GOT3 (cell line): Measurements from ENCODE around the gene PPM1E.
"Not testable (repeated sequence)": the region's sequence is repeated elsewhere in the genome, so short reads cannot be mapped to it uniquely, and the experiment has no call there.

Experiments
- DNase-seq: peaks from one replicate; lab custom pipeline; 2025; ENCODE audit warnings: mixed read lengths; lab: John Stamatoyannopoulos, UW

PPM1E gene

DNA sequence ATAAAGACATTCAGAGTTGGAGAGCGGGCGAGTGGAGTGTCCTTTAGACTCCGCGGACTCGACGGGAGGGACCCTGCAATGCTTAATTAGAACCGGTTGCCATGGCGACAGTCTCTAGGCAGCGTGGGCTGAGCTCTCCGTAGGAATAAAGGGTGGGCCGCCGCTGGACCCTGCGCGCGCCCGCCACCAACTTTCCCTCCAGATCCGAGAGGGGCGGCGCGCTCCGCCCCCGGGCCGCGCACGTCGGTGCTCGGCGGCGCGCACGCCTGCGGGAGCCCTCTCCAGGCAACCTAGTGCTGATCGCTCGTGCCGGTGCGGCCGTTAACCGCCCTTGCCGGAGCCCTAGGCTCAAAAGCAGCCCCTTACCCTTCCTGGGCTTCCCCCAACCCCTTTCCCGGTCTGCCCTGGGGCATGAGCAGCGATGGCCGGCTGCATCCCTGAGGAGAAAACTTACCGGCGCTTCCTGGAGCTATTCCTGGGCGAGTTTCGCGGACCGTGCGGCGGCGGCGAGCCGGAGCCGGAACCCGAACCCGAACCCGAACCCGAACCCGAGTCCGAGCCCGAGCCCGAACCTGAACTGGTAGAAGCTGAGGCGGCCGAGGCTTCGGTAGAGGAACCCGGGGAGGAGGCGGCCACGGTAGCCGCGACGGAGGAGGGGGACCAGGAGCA lies at the start of gene PPM1E:
TSS of gene PPM1E (plus strand) at position 278 of the 669 bp plus-strand sequence.
- DNase-seq = peak; percentile 9

DNA sequence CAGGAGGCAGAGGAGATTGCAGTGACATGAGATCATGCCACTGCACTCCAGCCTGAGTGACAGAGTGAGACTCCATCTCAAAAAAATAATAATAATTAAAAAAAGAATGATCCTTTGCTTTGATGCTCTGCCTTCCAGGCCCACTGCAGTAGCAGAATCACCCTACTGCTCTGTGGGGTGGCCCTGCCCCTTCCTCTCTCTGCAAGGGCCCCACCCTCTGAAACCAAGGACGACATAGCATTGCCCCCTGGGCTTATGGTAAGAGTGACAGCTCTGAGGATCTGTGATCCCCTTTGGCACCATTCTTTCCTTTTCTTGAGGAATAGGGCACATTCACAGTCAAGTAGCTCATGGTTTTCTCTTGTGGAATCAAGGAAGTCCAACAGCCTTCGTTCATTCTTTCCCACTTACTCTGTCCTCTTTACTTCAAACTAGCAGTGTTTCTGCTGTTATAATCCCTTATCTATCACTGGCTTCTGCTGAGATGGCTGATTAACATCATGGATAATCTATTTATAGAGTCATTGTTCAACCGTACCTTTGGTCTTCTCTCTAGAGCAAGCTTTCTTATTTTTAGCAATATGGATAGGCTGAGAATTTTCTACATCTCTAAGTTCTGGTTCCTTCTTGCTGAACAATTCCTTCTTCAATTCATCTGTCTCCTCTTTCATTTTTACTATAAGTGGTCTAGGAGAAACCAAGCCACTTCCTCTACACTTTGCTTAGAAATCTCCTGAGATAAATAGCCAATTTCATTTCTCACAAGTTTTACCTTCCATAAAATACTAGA lies 49.1 kb upstream of the PPM1E start:
- DNase-seq = no peak

DNA sequence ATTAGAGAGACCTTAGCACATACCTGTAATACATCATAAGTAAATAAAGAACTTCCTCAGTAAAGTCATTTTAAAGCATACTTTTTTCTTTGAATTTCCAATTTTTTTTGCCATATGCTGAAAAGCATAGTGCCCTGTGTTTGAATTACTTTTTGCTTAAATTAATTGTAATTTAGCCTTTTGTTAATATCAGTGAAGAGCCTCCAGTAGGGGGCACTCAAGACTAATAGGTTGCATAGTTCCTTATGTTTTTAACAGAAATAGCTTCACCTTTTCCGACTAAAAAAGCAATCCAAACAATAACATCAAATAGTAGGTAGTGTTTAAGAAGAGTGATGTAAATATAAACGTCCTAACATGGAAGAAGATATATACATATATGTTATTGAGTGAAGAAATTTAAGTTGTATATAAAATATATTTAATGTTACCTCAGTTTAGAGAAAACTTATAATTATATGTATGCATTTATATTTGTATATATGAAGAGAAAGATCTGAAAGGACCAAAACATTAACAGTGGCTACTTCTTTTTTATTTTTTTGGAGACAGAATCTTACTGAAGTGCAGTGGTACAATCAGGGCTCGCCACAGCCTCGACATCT lies 44.6 kb upstream of the PPM1E start:
- DNase-seq = no peak

DNA sequence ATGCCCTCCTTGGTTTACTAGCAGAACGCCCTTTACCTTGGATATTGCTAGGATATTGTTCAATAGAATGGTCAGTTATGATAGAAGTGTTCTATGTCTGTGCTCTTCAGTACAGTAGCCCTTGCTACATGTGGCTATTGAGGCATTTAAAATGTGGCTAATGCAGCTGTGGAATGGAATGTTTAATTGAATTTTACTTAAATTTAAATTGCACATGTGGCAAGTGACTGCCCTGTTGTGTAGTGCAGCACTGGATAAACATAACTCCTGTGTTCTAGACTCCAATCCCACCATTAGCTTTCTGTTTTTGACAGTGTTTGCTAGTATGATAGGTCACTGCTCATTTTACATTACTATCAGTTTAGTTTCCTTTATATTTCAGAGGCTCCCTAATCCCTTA lies 33.4 kb upstream of the PPM1E start:
- no peak for DNase-seq

DNA sequence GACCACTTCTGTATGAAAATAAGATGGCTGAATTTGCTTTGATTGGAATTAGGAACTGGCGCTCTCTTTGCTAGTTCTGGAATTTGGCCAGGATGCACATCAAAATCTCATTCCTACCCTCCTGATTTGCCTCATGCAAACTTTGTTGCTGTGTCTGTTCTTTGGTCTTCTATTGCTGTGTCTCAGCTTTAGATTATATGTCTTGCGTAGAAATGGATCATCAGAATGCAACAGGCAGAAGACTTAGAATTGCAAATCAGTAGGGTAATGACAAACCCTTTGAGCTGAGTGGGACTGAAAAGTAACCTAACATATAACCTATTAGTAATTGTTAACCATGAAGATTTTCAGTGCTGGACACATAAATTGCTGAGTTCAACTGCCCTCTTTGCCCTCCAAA lies 33.0 kb upstream of the PPM1E start:
- DNase-seq = no peak

DNA sequence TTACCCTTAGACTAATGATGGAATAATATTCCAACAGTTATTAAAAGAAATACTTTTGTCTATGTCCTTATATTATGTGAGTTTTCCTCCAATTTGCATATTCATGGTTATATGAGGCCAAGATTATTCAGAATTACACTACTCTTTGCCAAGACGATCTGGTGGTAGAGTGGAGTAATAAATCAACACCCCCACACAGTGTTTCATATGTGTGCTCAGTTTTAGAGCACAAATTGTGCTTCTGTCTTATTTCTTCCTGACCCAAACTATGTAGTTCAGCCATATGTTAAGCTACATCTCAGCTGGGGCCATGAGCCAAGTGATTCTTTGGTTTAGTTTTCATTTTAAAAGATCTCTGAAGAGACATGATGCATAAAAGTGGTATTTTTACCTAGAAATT lies 26.9 kb upstream of the PPM1E start:
- no peak for DNase-seq

DNA sequence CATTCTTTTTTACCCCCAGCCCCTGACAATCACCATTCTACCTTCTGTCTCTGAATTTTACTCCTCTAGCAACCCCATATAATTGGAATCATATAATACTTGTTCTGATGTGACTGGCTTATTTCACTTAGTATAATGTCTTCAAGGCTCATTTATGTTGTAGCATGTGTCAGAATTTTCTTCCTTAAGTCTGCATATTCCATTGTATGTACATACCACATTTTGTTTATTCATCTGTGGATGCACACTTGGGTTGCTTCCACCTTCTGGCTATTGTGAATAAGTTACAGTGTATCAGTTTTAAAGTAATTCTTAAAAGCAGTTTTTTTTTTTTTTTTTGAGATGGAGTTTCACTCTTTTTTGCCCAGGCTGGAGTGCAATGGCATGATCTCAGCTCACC lies 24.7 kb upstream of the PPM1E start:
- DNase-seq = no peak

DNA sequence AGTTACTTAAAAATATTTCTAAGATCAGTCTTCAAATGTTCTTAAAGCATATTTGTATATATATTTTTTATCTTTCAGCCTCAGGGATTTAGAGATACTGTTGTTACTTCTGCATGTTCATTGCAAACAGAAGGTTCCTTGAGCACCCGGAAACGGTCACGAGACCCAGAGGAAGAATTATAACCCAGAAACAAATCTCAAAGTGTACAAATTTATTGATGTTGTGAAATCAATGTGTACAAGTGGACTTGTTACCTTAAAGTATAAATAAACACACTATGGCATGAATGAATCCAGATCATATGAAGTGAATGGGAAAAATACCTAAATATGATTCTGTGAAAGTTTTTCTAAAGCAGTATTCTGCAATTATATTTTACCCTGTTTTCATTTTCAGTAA lies 21.6 kb upstream of the PPM1E start:
- DNase-seq = no peak

DNA sequence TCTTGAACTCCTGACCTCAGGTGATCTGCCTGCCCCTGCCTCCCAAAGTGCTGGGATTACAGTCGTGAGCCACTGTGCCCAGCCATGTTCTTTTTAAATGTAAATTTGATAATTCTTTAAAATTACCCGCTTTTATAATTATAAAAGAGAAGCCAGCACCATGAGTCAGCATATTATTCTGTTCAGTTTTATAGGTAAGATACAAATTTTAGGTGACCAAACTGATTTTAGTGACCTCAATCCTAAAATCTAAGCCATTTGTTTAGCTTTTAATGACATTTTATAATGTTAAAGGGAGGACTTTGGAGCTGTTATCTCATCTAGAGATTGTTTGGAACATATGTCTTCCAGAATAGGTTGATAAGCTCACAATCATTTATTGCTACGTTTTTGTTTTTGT lies 20.8 kb upstream of the PPM1E start:
- DNase-seq = no peak

DNA sequence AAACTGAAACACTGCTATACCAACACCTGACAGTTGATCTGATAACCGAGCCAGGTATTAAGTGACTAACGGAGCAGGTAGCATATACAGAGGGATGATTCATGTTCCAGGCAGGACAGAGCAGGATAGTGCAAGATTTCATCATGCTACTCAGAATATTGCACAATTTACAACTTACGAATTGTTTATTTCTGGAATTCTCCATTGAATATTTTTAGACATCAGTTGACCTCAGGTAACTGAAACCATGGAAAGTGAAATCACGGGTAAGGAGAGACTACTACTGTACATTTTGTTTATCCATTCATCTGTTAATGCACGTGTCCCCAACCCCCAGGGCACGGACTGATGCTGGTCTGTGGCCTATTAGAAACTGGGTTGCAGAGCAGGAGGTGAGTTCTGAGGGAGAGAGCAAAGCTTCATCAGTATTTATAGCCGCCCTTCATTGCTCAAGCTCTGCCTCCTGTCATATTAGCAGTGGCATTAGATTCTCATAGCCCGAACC lies 14.5 kb upstream of the PPM1E start:
- DNase-seq = no peak

DNA sequence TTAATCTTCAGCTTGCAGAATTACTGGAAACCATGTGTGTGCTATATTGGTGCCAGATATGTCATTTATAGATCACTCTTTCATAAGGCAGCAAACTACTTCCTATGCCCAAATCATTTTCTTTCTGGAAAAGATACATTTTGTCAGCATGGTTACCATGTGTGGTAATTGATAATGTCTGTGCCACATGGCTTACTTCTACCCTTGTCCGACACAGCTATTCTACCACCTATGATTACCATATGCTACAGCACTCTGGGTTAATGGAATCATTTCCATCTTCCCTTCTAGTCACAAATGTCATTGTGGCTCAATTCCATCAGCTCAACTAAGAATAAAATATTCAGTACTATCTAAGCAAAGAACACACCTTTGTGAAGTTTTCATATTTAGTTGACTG lies 8.0 kb upstream of the PPM1E start:
- DNase-seq = no peak

DNA sequence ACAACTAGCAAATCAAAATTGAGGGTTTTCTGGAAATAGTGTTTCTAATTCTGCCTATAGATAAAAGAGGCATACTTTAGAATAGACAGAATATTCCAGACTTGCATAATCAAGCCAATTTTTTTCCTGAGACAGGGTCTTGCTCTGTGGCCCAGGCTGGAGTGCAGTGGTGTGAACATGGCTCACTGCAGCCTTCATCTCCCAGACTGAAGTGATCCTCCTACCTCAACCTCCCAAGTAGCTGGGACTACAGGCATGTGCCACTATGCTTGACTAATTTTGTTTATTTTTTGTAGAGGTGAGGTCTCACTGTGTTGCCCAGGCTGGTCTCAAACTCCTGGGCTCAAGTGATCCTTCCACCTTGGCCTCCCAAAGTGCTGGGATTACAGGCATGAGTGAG lies 6.0 kb upstream of the PPM1E start:
- not testable (repeated sequence) for DNase-seq

DNA sequence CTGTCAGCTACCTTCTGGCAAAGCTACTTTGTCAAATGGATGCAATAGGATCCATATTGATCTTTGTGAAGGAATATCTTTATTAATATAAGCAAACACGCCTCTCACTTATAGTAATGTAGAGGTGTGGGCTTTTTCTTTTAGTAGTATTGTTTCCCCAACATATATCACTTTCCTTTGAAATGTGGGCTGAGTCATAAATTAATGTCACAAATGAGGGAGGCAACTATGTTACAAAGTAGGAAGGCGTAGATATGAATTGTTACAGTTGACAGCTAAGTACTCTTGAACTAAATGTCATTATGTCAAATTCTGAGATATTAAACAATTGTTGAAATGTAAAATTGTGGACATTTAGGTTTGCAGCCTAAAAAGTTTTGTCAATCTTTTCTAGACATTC lies 2.6 kb upstream of the PPM1E start:
- DNase-seq = no peak

DNA sequence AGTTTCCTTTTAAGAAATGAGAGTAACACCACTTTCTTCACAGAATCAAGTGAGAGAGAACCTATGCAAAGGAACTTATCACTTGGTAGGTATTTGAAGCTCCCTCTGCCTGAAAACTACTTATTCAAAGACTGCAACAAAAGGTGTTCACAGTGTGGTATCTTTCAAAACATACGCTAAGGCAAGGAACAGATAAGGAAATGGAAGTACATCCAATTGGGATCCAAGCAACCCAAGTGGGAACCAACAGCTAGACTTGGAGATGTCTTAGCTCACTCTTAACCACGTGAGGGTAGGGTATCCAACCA lies 431 bp upstream of the PPM1E start:
- DNase-seq = no peak

DNA sequence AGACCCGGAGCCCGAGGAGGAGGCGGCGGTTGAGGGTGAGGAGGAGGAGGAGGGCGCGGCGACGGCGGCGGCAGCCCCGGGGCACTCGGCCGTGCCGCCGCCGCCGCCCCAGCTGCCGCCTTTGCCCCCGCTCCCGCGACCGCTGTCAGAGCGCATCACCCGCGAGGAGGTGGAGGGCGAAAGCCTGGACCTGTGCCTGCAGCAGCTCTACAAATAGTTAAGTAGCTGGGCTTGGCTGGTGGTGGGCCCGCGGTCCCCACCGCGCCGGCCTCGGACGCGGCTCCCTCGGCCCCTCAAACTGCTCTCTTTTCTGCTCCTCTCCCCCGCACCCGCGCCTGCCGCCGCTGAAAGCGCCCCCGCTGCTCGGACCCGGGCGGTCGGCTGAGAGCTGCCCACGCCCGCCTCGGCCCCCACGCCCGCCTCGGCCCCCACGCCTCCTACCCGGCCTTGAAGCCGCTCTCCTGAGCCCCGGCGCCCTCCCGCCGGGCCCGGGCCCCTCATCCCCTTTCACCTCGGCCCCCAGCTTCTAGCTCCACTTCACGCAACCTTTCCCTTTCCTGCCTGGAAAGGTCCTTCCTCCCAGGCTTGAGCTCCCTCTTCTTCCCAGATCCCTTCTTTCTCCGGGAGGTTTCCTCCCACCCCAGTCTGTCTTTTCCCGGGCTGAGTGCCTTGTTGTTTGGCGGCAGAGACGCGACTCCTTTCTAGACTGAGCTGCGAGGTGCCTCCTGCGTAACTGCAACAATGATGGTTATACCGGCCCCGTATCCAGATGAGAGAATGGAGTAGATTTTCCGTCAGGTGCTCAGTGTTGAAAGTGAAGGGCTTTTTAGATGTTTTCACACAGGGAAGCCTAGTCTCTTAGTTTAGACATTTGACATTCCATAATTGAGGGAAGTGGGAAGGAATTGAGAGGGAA lies 850 bp downstream of the PPM1E start:
- no peak for DNase-seq

DNA sequence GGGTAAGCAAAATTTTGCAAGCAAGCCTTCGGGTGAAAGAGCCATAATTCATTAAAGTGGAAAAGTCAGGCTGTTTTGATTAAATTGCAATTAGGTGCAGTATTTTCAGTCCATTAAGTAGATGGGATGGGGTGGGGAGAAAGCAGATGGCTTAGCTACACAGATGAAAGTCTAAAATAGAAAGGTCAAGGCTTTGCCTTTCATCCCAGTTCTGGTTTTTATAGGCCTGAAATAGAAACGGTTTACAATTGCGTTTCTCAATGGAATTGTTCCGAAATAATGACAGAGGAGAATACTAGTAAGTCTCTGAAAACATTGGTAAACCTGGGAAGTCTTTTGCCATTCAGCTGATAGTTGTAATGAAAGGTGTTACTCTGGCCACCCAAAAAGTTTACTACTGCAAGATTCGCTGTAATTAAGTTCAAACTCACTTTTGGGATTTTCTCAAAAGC lies 1.5 kb downstream of the PPM1E start:
- DNase-seq = no peak

DNA sequence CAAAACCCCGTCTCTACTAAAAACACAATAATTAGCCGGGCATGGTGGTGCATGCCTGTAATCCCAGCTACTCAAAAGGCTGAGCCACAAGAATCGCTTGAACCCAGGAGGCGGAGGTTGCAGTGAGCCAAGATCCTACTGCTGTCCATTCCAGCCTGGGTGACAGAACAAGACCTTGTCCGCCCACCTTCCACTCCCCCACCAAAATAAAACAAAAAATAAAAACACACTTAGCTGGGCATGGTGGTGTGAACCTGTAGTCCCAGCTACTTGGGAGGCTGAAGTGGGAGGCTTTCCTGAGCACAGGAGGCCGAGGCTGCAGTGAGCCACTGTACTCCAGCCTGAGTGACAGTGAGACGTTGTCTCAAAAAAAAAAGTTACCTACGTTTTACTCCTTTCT lies 3.2 kb downstream of the PPM1E start:
- DNase-seq = no peak

DNA sequence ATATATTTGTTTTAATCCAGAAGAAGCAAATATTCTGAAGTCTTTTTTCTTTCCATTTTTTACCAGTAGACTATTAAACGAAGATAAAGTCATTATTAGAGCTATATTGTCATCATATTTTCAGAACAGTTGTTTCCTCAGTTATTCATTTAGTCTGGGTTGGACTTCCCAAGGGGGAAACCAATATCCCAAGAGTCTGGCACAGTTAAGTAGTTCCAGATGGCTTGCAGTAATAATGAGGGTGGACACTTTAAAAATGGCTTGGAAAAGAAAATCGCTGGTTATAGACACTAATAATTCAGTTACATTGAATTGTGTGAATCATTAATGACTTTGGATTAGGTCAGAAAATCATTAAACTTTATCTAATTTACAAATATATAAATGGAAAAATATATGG lies 3.9 kb downstream of the PPM1E start:
- no peak for DNase-seq

DNA sequence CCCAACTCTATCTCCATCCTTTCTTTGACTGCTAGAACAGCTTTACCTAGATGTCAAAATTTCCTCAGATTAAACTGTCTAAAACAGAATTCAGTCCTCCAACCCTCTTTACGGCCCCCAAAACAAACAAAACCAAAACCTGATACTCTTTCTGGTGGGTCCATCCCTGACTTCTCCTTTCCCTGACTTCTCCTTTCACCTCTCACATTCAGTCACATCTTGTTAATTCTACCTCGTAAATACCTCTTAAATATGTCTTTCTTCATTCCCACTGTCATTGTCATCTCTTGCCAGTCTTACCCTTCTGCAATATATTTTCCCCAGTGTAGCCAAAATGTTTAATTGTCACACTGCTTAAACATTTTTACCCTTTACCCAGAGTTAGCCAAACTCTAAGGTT lies 4.6 kb downstream of the PPM1E start:
- DNase-seq = no peak

DNA sequence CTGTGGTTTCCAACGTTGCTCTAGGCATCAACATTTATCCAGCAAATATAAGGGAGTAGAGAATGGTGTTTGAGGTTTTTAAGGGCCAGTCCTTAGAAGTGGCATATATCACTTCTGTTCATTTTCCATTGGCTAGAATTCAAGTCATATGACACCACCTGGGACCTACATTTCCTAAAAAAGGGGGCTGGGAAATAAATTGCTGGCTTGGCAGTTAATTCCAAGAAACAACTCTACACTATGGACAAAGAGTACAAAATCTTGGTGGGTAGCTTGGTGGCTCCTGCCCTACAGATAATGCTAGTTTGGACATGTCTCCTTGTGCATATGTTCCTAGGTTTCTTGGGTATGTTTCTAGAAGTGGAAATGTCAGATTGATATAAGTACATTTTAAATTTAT lies 7.6 kb downstream of the PPM1E start:
- DNase-seq = no peak

DNA sequence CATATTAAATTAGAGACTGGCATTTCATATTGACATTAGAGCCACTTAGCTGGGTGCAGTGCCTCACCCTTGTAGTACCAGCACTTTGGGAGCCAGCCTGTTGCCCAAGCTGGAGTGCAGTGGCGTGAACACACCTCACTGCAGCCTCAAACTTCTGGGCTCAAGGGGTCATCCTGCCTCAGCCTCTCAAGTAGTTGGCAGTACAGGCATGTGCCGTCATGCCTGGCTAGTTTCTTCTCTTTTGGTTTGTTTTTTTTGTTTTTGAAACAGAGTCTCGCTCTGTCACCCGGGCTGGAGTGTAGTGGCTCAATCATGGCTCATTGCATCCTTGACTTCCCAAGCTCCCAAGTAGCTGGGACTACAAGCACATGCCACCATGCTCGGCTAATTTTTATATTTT lies 8.7 kb downstream of the PPM1E start:
- DNase-seq = no peak

DNA sequence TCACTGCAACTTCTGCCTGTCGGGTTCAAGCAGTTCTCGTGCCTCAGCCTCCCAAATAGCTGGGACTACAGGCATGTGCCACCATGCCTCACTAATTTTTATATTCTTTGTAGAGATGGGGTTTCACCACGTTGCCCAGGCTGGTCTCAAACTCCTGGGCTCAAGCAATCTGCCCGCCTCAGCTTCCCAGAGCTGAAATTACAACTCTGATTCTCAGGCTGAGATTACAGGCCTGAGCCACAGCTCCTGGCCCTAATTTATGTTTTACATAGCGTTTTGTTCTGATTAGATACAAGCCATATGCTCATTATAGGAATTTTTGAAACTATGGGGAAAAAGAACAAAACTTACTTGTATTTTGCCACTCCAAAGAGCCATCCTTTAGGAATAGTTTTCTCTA lies 22.8 kb downstream of the PPM1E start:
- not testable (repeated sequence) for DNase-seq
